NB4 (cell line): ENCODE results near the gene VAT1L.

Experiments used
- CTCF ChIP-seq: IDR thresholded peaks from one replicate; pipeline ENCODE4 v1.5.1; 2012; ENCODE audit warnings: low read depth, low read length
- POLR2A ChIP-seq: IDR thresholded peaks from 2 replicates; pipeline ENCODE4 v1.6.1; 2011; ENCODE audit warnings: mild to moderate bottlenecking; ENCODE audit not compliant: insufficient read length; ENCODE audit errors: extremely low read depth

GRCh38 chr16:77784441-77785372, 3.7 kb upstream of the VAT1L start:
- TF ChIP-seq CTCF, result no peak
- no peak for TF ChIP-seq POLR2A
